T-helper 1 cell treated with Interleukin-12 subunit alpha and Interleukin-12 subunit beta and Interleukin-4 antibody, amounts not matched to agents 30 ng/mL and 1 ng/mL, for 36 hours (primary cell): ENCODE data around the gene BTF3. TPM values are rescaled to one million over a fixed set of nuclear protein-coding genes. Genes with fewer than 3 reads are reported as not detected.
"Not testable (repeated sequence)": the region's sequence is repeated elsewhere in the genome, so short reads cannot be mapped to it uniquely, and the experiment has no call there.

ENCODE experiments used
- intact Hi-C: fragments of 100-400 bp; cut with micrococcal nuclease; formaldehyde crosslinking; loops from one replicate; pipeline ENCODE4 v1.15.1; 2024
- total RNA-seq: library from RNA; stranded (reverse); gene quantifications from 2 replicates; pipeline ENCODE4 v1.2.3, GENCODE V29; 2022

Gene BTF3
- 673 and 708 TPM in 2 replicates for total RNA-seq

- intact Hi-C loops: loop anchor here (1.0 to 10.0 kb wide), 16 partner anchors 21 to 1896 kb away; partner anchors contain the start of genes ANKRA2, ENC1, GCNT4 and GFM2
Observed at GRCh38 chr5:73498057-73498992, at the start of gene BTF3. BTF3 (plus strand) TSS chr5:73498442; CDS start chr5:73498668, 226 bp downstream.

GRCh38 chr5:73448463-73449136, 49.6 kb upstream of the BTF3 start, which contains the start of gene FOXD1:
FOXD1 (minus strand) TSS chr5:73448777; CDS start chr5:73448362, 415 bp downstream.
- intact Hi-C loops: loop anchor here (1.0 to 2.0 kb wide), 3 partner anchors 9 to 214 kb away; no protein-coding TSS in a partner anchor

- intact Hi-C loops: loop anchor here (2.0 to 5.0 kb wide), 2 partner anchors 15 to 838 kb away; no protein-coding TSS in a partner anchor
Observed at GRCh38 chr5:73450137-73450536, 48.1 kb upstream of the BTF3 start.

GRCh38 chr5:73450672-73451223, 47.5 kb upstream of the BTF3 start:
- intact Hi-C loops: loop anchor here (1.0 to 5.0 kb wide), 3 partner anchors 16 to 838 kb away; no protein-coding TSS in a partner anchor

GRCh38 chr5:73451224-73452130, 46.8 kb upstream of the BTF3 start:
- intact Hi-C loops: loop anchor here (1.0 to 5.0 kb wide), 3 partner anchors 17 to 839 kb away; no protein-coding TSS in a partner anchor

- intact Hi-C loops: loop anchor here (5.0 kb wide), 1 partner anchor 840 kb away; no protein-coding TSS in a partner anchor
Observed at GRCh38 chr5:73452215-73452614, 46.0 kb upstream of the BTF3 start.

GRCh38 chr5:73454379-73455036, 43.7 kb upstream of the BTF3 start:
- intact Hi-C loops: loop anchor here (1.0 to 5.0 kb wide), 4 partner anchors 82 to 842 kb away; no protein-coding TSS in a partner anchor

GRCh38 chr5:73456462-73456861, 41.8 kb upstream of the BTF3 start:
- intact Hi-C loops: not testable (repeated sequence)

GRCh38 chr5:73459366-73459765, 38.9 kb upstream of the BTF3 start:
- intact Hi-C loops: no loop called here

- intact Hi-C loops: no loop called here
Observed at GRCh38 chr5:73460133-73460532, 38.1 kb upstream of the BTF3 start.

GRCh38 chr5:73464016-73464745, 34.1 kb upstream of the BTF3 start:
- intact Hi-C loops: no loop called here

- intact Hi-C loops: not testable (repeated sequence)
Observed at GRCh38 chr5:73468638-73469037, 29.6 kb upstream of the BTF3 start.

GRCh38 chr5:73469878-73470277, 28.4 kb upstream of the BTF3 start:
- intact Hi-C loops: no loop called here

GRCh38 chr5:73471654-73472053, 26.6 kb upstream of the BTF3 start:
- intact Hi-C loops: no loop called here

GRCh38 chr5:73472116-73472515, 26.1 kb upstream of the BTF3 start:
- intact Hi-C loops: no loop called here

- intact Hi-C loops: no loop called here
Observed at GRCh38 chr5:73480500-73480899, 17.7 kb upstream of the BTF3 start.

GRCh38 chr5:73482383-73483136, 15.7 kb upstream of the BTF3 start:
- intact Hi-C loops: no loop called here

- intact Hi-C loops: no loop called here
Observed at GRCh38 chr5:73483676-73484075, 14.6 kb upstream of the BTF3 start.
